ENCODE measurements around the gene SNRK.
A peak's percentile ranks its signal among the peaks of the same experiment; 100 is the strongest.

SNRK gene

GRCh38 chr3:43286115-43286840 is at the start of gene SNRK:
TSS of gene SNRK (plus strand) at chr3:43286540. CDS start at chr3:43303204, 16,664 bp downstream.
- DNase-seq (ENCODE audit: low read depth) = peak; percentile 91

GRCh38 chr3:43238801-43239200 is 47.5 kb upstream of the SNRK start:
- no peak for DNase-seq (ENCODE audit: low read depth)

GRCh38 chr3:43239755-43240154 is 46.6 kb upstream of the SNRK start:
- DNase-seq (ENCODE audit: low read depth) = no peak

GRCh38 chr3:43243590-43244587 is 42.5 kb upstream of the SNRK start:
- DNase-seq (ENCODE audit: low read depth) = no peak

- DNase-seq (ENCODE audit: low read depth) = no peak
These were observed 41.6 kb upstream of the SNRK start for GRCh38 chr3:43244694-43245093.

- no peak for DNase-seq (ENCODE audit: low read depth)
These were observed 39.4 kb upstream of the SNRK start for GRCh38 chr3:43246976-43247375.

- no peak for DNase-seq (ENCODE audit: low read depth)
These were observed 38.7 kb upstream of the SNRK start for GRCh38 chr3:43247561-43248184.

- DNase-seq (ENCODE audit: low read depth) = no peak
These were observed 38.2 kb upstream of the SNRK start for GRCh38 chr3:43248185-43248583.

- no peak for DNase-seq (ENCODE audit: low read depth)
These were observed 37.4 kb upstream of the SNRK start for GRCh38 chr3:43248973-43249372.

- no peak for DNase-seq (ENCODE audit: low read depth)
These were observed 36.9 kb upstream of the SNRK start for GRCh38 chr3:43249405-43249804.

GRCh38 chr3:43253294-43253693 is 33.0 kb upstream of the SNRK start:
- no peak for DNase-seq (ENCODE audit: low read depth)

GRCh38 chr3:43254125-43254524 is 32.2 kb upstream of the SNRK start:
- DNase-seq (ENCODE audit: low read depth) = no peak

- DNase-seq (ENCODE audit: low read depth) = no peak
These were observed 30.7 kb upstream of the SNRK start for GRCh38 chr3:43255662-43256061.

GRCh38 chr3:43256714-43257461 is 29.5 kb upstream of the SNRK start:
- DNase-seq (ENCODE audit: low read depth) = no peak

- DNase-seq (ENCODE audit: low read depth) = no peak
These were observed 28.5 kb upstream of the SNRK start for GRCh38 chr3:43257850-43258249.

- DNase-seq (ENCODE audit: low read depth) = no peak
These were observed 26.7 kb upstream of the SNRK start for GRCh38 chr3:43259626-43260025.

- DNase-seq (ENCODE audit: low read depth) = no peak
These were observed 25.9 kb upstream of the SNRK start for GRCh38 chr3:43260412-43260811.

GRCh38 chr3:43262194-43262593 is 24.1 kb upstream of the SNRK start:
- DNase-seq (ENCODE audit: low read depth) = no peak

- no peak for DNase-seq (ENCODE audit: low read depth)
These were observed 19.9 kb upstream of the SNRK start for GRCh38 chr3:43266451-43266850.

- no peak for DNase-seq (ENCODE audit: low read depth)
These were observed 19.3 kb upstream of the SNRK start for GRCh38 chr3:43266995-43267394.

- no peak for DNase-seq (ENCODE audit: low read depth)
These were observed 17.7 kb upstream of the SNRK start for GRCh38 chr3:43268636-43269035.

GRCh38 chr3:43270078-43270477 is 16.3 kb upstream of the SNRK start:
- DNase-seq (ENCODE audit: low read depth) = no peak
